ENCODE results near the gene PI4KA. TPM values are rescaled to one million over a fixed set of nuclear protein-coding genes. Genes with fewer than 3 reads are reported as not detected.
"Not testable (repeated sequence)": the region's sequence is repeated elsewhere in the genome, so short reads cannot be mapped to it uniquely, and the experiment has no call there.

The PI4KA gene
- total RNA-seq, 2 experiments from 2014 or later = 55.0 to 63.7 TPM

DNA sequence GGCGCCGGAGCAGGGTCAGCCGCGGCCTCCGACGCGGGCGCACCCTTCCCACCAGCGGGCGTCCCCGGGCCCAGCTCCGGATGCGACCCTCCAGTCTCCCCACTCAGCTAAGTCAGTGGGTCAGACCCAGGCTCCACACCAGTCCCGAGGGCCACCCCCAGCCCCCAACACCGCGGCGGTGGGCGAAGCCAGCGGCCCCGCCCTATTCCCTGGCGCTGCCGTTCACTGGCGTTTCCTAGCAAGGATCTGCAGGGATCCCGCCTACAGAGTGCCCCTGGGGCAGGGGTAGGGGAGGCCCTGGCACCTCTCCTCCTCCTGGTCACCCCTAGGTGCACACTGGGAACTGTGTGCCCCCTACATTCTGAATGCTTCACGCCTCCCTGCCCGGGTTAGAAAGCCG lies 190.4 kb downstream of the PI4KA start:
- H3K4me1 Mint-ChIP-seq (ENCODE audit: low read depth); intact Hi-C loops (cut with micrococcal nuclease); H3K4me3 Mint-ChIP-seq; H3K36me3 Mint-ChIP-seq (ENCODE audit: low read depth); H3K9me3 Mint-ChIP-seq; H3K27me3 Mint-ChIP-seq (ENCODE audit: low read depth); DNase-seq; H3K27ac Mint-ChIP-seq: not testable (repeated sequence)
- CTCF ChIA-PET = interaction anchor here (0.7 kb wide), 1 partner anchor 244 kb away, joined by 3 read pairs; no protein-coding TSS in a partner anchor

DNA sequence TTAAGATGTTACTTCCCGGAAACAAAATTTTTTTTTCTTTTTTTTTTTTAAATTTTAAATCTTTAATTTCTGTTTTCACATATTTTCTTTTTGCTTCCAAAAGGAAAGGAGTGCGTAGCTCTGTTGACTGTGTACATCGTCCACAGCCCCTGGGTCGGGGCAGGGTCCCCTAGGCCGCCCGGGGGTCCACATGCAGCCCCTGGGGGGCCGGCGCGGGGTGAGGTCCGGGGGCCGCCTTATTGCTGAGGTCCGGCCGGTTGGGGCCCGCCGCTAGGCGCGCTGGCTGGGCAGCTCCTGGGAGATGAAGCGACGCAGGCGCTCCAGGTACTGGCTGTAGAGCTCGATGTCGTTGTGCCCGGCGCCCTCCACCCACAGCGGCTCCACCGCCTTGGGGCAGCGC lies 191.1 kb downstream of the PI4KA start:
- H3K27me3 Mint-ChIP-seq (ENCODE audit: low read depth); CTCF ChIA-PET; H3K27ac Mint-ChIP-seq; DNase-seq; H3K4me3 Mint-ChIP-seq; intact Hi-C loops (cut with micrococcal nuclease); H3K4me1 Mint-ChIP-seq (ENCODE audit: low read depth); H3K36me3 Mint-ChIP-seq (ENCODE audit: low read depth); H3K9me3 Mint-ChIP-seq: not testable (repeated sequence)

DNA sequence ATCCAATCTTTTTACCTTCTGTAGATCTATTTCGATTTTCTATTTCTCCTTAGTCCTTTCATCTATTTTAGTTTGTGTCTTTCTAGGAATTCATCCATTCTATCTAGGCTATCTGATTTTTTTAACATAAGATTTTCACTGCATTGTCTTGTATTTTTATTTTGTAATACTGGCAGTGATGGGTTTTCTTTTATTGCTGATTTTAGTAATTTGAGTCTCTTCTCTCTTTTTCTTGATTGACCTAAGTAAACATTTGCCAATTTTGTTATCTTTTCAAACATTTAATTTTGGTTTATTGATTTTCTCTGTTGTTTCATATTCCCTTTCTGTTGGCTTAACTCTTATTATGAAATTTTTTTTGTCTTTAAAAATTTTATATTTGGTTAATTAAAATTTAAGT lies 192.1 kb downstream of the PI4KA start:
- no peak overlapping the region for H3K27ac Mint-ChIP-seq
- H3K4me1 Mint-ChIP-seq (ENCODE audit: low read depth) = no peaks in the 10 kb centered on the region
- intact Hi-C loops (cut with micrococcal nuclease) = no loop called here
- H3K4me3 Mint-ChIP-seq = no peak overlapping the region
- H3K9me3 Mint-ChIP-seq = peaks cover 3% of the 10 kb centered on the region
- DNase-seq = no peak
- CTCF ChIA-PET = no interaction called here
- peaks cover 6% of the 10 kb centered on the region for H3K27me3 Mint-ChIP-seq (ENCODE audit: low read depth)
- H3K36me3 Mint-ChIP-seq (ENCODE audit: low read depth) = peaks cover 3% of the 10 kb centered on the region

DNA sequence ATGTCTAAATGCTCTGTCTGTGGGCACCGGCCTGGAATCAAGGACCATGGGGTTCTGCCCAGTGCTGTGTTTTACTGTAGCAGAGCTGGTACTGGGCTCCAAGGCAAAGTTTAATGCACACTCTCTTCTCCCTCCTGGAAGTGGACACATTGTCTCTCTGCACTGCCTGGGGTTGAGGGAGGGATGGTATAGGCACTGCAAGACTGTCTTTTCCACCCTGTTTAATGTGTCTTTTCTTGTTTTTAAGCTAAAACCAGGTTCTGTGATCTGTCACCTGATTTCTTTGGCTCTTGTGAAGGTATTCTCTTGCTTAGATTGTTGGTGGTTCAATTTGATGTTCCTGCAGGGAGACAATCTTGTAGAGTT lies 194.0 kb downstream of the PI4KA start:
- Mint-ChIP-seq H3K27ac (no peak overlapping the region), H3K36me3 (ENCODE audit: low read depth) (peaks cover 3% of the 10 kb centered on the region), H3K27me3 (ENCODE audit: low read depth) (peaks cover 8% of the 10 kb centered on the region), H3K4me3 (no peak overlapping the region), H3K4me1 (ENCODE audit: low read depth) (no peaks in the 10 kb centered on the region), H3K9me3 (peaks cover 3% of the 10 kb centered on the region)
- intact Hi-C loops (cut with micrococcal nuclease) = no loop called here
- CTCF ChIA-PET = no interaction called here
- no peak for DNase-seq

DNA sequence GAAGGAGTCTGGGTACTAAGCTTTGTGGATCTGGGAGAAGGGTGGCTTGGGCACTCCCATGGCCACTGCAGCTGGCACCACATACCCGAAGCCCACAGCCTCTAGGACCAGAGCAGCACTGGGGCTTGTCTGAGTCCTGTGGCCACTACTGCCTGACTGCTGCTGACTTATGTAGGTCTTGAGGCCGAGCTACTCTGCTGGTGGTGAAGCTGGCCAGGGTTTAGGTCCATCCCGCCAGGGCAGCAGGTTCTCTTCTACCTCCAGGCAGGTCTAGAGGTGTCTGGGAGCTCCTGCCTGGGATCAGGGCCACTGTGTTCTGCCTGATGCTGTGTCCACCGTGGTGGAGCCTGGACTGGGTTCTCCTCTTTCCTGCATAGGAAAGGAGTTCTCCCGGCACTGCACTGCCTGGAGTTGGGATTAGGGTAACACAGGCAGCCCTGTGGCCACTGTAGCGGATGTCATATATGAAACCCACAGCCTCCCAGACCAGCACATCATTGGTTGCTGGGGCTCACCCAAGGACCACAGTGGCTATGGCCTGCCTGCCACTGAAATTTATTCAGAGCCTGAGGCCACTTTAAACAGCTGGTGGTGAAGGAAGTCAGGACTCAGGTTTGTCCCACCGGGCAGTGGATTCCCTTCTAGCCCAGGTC lies 194.5 kb downstream of the PI4KA start:
- H3K36me3 Mint-ChIP-seq (ENCODE audit: low read depth) = peaks cover 3% of the 10 kb centered on the region
- peaks cover 3% of the 10 kb centered on the region for H3K9me3 Mint-ChIP-seq
- DNase-seq = no peak
- intact Hi-C loops (cut with micrococcal nuclease) = no loop called here
- CTCF ChIA-PET = no interaction called here
- peaks cover 8% of the 10 kb centered on the region for H3K27me3 Mint-ChIP-seq (ENCODE audit: low read depth)
- no peaks in the 10 kb centered on the region for H3K4me1 Mint-ChIP-seq (ENCODE audit: low read depth)
- H3K27ac Mint-ChIP-seq = no peak overlapping the region
- H3K4me3 Mint-ChIP-seq = no peak overlapping the region

DNA sequence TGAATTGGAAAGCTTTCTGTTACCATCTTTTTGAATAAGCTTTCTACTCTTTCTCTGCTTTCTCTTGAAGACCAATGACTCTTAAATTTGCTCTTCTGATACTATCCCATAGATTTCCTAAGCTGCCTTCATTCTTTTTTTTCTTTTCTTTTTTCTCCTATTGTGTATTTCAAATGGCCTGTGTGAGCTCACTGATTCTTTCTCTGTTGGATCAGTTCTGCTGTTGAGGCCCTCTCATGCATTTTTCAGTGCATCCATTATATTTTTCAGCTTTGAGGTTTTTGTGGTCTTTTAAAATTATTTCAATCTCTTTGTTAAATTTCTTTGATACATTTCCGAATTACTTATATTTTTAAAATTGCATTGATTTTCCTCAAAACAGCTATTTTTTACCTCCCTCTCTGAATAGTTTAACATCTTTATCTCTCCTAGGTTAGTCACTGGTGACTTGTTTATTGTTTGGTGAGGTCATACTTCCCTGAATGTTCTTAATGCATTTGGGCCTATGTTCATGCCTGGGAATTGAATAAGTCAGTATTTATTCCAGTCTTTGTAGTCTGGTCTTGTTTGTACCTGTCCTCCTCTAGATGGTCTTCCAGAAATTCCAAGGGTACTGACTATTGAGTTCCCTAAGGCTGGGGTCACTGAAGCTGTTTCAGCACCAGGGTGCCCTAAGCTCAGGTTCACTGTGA lies 195.3 kb downstream of the PI4KA start:
- Mint-ChIP-seq H3K27ac (no peak overlapping the region), H3K4me1 (ENCODE audit: low read depth) (no peaks in the 10 kb centered on the region), H3K9me3 (peaks cover 3% of the 10 kb centered on the region), H3K27me3 (ENCODE audit: low read depth) (peaks cover 8% of the 10 kb centered on the region), H3K36me3 (ENCODE audit: low read depth) (peaks cover 3% of the 10 kb centered on the region), H3K4me3 (no peak overlapping the region)
- intact Hi-C loops (cut with micrococcal nuclease) = no loop called here
- CTCF ChIA-PET = interaction anchor here (0.7 to 1.1 kb wide), 4 partner anchors 18 to 99 kb away, joined by 3 read pairs; no protein-coding TSS in a partner anchor
- no peak for DNase-seq

DNA sequence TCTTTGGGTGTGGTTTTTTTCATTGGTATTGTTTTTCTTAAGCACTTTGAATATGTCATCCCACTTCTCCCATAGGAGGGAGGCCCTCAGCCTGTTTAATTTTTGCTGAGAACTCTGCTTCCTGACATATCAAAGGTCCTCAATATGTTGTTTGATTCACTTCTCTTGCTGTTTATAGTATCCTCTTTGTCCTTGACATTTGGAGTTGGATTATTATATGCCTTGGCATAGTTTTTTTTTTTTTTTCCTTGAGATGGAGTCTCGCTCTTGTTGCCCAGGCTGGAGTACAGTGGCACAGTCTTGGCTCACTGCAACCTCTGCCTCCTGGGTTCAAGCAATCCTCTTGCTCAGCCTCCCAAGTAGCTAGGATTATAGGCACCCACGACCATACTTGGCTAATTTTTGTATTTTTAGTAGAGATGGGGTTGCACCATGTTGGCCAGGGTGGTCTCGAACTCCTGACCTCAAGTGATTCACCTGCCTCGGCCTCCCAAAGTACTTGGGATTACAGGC lies 196.0 kb downstream of the PI4KA start:
- H3K4me3 Mint-ChIP-seq; H3K4me1 Mint-ChIP-seq (ENCODE audit: low read depth); intact Hi-C loops (cut with micrococcal nuclease); H3K36me3 Mint-ChIP-seq (ENCODE audit: low read depth); H3K9me3 Mint-ChIP-seq; H3K27ac Mint-ChIP-seq; DNase-seq; H3K27me3 Mint-ChIP-seq (ENCODE audit: low read depth): not testable (repeated sequence)
- CTCF ChIA-PET = interaction anchor here (0.9 to 1.1 kb wide), 3 partner anchors 18 to 98 kb away, joined by 3 read pairs; no protein-coding TSS in a partner anchor

DNA sequence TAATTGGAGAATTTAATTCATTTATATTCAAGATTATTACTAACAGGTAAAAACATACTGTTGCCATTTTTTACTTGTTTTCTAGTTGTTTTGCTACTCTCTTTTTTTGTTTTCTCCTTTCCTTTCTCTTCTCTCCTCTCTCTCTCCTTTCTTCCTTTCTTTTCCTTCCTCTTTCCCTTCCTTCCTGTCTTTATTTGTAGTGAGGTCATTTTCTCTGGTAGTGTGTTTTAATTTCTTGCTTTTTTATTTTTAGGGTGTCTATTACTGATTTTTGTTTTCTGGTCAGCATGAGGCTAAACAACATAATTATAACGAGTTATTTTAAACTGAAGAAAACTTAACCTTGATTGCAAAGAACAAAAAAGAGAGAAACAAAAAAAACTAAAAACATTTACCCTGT lies 197.1 kb downstream of the PI4KA start:
- peaks cover 3% of the 10 kb centered on the region for H3K9me3 Mint-ChIP-seq
- no peak for DNase-seq
- intact Hi-C loops (cut with micrococcal nuclease) = no loop called here
- H3K4me1 Mint-ChIP-seq (ENCODE audit: low read depth) = no peaks in the 10 kb centered on the region
- peaks cover 3% of the 10 kb centered on the region for H3K36me3 Mint-ChIP-seq (ENCODE audit: low read depth)
- H3K27ac Mint-ChIP-seq = no peak overlapping the region
- CTCF ChIA-PET = no interaction called here
- H3K27me3 Mint-ChIP-seq (ENCODE audit: low read depth) = peaks cover 8% of the 10 kb centered on the region
- no peak overlapping the region for H3K4me3 Mint-ChIP-seq

DNA sequence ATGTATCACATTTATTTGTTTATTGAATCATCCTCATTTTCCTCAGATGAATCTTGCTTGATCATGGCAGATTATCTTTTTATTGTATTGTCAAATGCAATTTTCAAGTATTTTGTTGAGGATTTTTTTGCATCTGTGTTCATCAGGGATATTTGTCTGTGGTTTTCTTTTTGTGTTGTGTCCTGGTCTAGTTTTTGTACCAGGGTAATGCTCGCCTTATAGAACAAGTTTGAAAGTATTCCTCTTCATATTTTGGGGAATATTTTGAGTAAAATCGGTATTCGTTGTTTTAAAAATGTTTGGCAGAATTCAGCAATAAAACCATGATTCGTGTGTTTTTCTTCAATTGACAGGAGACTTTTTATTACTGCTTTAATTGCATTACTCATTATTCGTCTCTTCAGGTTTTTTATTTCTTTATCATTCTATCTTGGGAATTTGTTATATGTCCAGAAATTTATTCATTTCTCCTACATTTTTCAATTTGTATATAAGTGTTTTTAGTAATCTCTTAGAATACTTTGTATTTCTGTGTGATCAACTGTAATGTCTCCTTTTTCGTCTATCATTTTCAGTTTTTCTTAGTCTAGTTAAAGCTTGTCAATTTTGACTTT lies 198.1 kb downstream of the PI4KA start:
- H3K4me1 Mint-ChIP-seq (ENCODE audit: low read depth) = no peaks in the 10 kb centered on the region
- no peak for DNase-seq
- H3K36me3 Mint-ChIP-seq (ENCODE audit: low read depth) = peaks cover 3% of the 10 kb centered on the region
- peaks cover 3% of the 10 kb centered on the region for H3K9me3 Mint-ChIP-seq
- peaks cover 8% of the 10 kb centered on the region for H3K27me3 Mint-ChIP-seq (ENCODE audit: low read depth)
- no peak overlapping the region for H3K4me3 Mint-ChIP-seq
- no peak overlapping the region for H3K27ac Mint-ChIP-seq
- intact Hi-C loops (cut with micrococcal nuclease) = no loop called here
- CTCF ChIA-PET = interaction anchor here (0.7 kb wide), 1 partner anchor 55 kb away, joined by 3 read pairs; no protein-coding TSS in a partner anchor

DNA sequence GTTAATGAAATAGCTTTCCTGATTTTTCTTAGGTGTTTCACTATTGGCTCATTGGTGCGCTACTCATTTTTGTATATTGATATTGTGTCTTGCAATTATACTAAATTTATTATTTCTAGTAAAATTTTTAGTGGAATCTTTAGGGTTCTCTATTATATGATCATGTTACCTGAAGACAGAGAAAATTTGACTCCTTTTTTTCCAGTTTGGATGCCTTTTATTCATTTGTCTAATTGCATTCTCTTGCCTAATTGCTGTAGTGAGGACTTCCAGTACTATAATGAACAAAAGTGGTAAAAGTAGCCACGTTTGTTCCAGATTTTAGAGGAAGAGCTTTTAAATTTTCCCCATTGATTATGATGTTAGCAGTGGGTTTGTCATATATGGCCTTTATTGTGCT lies 198.7 kb downstream of the PI4KA start:
- peaks cover 3% of the 10 kb centered on the region for H3K9me3 Mint-ChIP-seq
- CTCF ChIA-PET = interaction anchor here (0.7 kb wide), 1 partner anchor 54 kb away, joined by 3 read pairs; no protein-coding TSS in a partner anchor
- no peak overlapping the region for H3K27ac Mint-ChIP-seq
- peaks cover 3% of the 10 kb centered on the region for H3K36me3 Mint-ChIP-seq (ENCODE audit: low read depth)
- no peaks in the 10 kb centered on the region for H3K4me1 Mint-ChIP-seq (ENCODE audit: low read depth)
- no peak overlapping the region for H3K4me3 Mint-ChIP-seq
- no peak for DNase-seq
- H3K27me3 Mint-ChIP-seq (ENCODE audit: low read depth) = peaks cover 8% of the 10 kb centered on the region
- intact Hi-C loops (cut with micrococcal nuclease) = no loop called here

DNA sequence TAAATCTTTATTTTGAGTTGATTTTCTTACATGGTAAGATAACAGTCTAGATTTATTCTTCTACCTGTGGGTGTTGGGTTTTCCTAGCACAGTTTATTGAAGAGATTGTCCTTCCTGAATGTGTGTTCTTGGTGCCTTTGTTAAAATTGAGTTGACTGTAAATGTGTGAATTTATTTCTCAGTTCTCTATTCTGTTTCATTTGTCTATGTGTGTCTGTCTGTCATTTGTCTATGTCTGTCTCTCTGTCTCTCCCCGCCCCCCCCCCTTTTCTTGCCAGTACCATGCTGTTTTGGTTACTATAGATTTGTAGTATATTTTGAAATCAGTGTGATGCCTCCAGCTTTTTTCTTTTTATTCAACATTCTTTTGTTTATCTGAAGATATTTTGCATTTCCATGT lies 199.4 kb downstream of the PI4KA start:
- peaks cover 3% of the 10 kb centered on the region for H3K36me3 Mint-ChIP-seq (ENCODE audit: low read depth)
- H3K4me3 Mint-ChIP-seq = no peak overlapping the region
- peaks cover 3% of the 10 kb centered on the region for H3K9me3 Mint-ChIP-seq
- H3K27me3 Mint-ChIP-seq (ENCODE audit: low read depth) = peaks cover 8% of the 10 kb centered on the region
- intact Hi-C loops (cut with micrococcal nuclease) = no loop called here
- H3K4me1 Mint-ChIP-seq (ENCODE audit: low read depth) = no peaks in the 10 kb centered on the region
- no peak for DNase-seq
- no peak overlapping the region for H3K27ac Mint-ChIP-seq
- CTCF ChIA-PET = interaction anchor here (0.6 kb wide), 1 partner anchor 180 kb away, joined by 4 read pairs; no protein-coding TSS in a partner anchor

DNA sequence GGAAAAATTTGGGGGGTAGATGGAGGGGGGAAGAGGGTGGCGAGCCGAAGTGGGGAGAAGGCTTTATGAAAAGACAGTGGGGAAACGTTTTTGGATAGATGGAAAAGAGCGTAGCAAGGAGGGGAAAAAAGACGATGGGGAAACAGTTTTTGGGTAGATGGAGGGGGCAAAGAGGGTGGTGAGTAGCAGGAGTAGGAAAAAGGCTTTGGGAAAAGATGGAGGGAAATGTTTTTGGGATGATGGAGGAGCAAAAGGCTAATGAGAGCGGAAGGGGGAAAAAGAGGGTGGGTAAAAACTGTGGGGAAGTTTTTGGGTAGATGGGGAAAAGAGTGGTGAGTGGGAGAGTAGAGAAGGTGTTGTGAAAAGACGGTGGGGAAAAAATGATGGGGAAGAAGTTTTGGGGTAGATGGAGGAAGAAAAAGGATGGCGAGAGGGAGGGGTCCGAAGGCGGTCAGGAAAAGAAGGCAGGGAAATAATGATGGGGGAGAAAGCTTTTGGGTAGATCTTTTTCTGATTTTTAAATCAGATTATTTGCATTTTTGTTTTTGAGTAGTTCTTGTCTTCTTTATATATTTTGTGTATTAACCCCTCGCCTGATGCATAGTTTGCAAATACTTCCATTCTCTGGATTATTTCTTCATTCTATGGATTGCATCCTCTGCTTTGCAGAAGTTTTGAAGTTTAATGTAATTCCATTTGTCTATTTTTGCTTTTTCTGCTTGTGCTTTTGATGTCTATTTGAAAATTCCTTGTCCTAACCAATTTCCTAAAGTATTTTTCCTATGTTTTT lies 200.0 kb downstream of the PI4KA start:
- Mint-ChIP-seq H3K9me3 (peaks cover 3% of the 10 kb centered on the region), H3K27me3 (ENCODE audit: low read depth) (peaks cover 8% of the 10 kb centered on the region), H3K36me3 (ENCODE audit: low read depth) (peaks cover 2% of the 10 kb centered on the region), H3K27ac (no peak overlapping the region), H3K4me1 (ENCODE audit: low read depth) (no peaks in the 10 kb centered on the region), H3K4me3 (no peak overlapping the region)
- intact Hi-C loops (cut with micrococcal nuclease) = no loop called here
- CTCF ChIA-PET = interaction anchor here (0.6 kb wide), 1 partner anchor 179 kb away, joined by 4 read pairs; no protein-coding TSS in a partner anchor
- no peak for DNase-seq
